Stimulated activated CD8-positive, alpha-beta memory T cell treated with anti-CD3 and anti-CD28 coated beads, Interleukin-12 subunit alpha, Interleukin-12 subunit beta, amount 100 ng/mL, for 24 hours (primary cell): ENCODE data around the gene TNRC18.

Experiments
- DNase-seq: peaks from one replicate; pipeline ENCODE4 v3.0.0-alpha.2; 2020; ENCODE audit errors: extremely low read depth

The TNRC18 gene

DNA sequence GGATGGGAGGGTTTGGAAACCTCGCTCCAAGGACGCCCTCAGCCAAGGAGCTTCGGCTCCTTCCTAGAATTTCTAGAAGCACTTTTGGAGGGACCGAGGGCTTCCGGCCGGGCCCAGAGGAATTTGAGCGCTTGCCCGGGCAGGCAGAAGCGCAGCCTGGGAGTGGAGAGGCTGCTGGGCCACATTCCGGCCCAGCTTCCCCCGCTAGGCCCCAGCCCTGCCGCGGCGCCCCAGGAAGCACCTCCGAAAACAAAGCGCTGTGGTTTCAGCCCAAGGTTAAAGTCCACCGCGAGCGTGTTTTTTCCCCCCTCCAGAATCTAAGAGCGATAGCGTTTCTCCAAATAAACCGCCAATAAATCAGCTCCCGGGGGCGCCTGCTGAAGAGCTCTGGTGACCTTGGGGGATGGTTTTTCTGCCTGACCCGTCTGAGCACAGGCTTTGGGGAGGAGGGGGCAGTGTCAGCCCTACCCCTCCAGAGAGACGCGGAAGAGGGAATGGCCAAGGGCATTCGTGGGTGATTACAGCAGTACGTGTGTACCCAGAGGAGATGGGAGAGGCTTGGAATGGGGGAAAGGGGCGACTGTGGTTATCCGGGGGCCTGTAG lies 5.7 kb upstream of the TNRC18 start:
- no peak for DNase-seq

DNA sequence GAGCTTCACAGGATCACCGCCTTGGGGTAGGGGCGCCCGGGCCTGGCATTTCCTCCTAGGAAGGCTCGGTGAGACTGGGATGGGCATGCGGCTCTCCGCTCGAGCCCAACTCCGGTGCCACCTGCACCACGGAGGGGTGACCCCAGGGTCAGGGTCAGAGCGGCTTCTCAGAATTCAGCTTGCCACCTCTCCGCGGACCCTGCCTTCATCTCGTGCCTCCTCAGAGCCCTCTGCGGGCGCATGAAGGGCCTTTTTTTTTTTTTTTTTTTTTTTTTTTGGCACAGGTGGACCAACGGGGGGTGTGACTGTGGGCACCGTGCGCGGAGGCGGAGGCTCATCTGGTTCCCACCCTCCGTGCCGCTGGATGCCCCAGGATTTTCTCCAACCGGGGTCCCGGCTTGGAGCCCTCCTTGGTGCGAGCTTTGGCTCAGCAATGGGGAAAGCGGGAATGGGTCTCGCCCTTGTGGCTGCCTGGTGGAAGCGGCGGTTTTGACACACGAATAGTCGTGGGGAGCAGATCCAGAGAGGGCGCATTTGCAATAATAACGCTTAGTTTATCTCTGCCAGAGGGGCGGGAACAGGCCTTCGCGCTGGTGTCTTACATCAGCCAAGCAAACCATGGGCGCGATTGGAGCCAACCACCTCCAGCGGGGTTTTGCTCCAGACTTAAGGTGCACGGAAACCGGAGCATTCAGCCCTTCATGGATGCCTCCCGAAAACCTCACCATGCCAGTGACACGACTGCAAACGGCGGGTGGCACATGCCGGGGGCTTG lies 5.0 kb upstream of the TNRC18 start:
- no peak for DNase-seq

DNA sequence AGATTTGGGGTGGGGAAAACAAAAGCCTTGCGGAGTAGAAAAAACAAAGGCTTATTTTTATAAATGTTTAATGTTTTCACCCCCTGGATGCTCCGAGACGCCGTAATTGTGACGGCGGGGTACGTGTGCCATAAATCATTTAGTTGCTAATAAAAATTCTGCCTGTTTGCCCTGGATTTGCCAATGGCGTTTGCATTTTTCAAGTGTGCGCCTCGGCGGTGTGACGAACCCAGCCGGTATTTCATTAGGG lies 2.5 kb upstream of the TNRC18 start:
- no peak for DNase-seq

DNA sequence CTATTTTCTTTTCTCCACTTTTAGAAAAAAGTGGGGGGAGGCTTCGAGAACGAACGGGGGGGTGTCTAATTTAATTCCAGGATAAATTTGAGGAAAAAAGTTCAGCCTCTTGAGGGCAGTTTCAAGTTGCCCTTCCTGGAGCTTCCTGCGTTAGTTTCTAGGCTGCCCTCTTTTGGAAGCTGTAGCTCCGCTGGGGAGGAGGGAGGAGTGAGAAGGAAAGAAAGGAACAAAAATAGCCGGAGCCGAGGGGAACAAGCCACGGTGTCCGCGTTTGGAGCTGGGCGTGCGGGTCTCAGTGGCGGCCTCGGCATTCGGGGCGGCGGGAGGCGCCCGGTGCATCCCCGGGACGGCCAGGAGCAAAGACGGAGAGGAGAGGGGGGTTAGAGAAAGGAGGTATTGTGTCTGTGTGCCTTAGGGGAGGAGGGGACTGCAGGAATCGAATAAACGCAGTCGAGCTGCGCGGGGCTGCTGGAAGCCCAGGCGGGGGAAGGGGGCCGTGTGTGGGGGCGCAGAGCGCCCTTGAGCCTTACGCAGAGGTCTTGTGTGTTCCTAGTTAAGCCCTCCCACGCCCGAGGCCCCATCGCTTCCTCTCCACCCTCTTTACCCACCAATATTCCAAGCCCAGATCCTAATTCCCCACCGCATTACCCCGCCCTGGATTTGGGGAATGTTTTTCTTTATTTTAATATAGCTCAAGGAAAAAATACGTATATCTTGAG lies 2.0 kb upstream of the TNRC18 start:
- no peak for DNase-seq

DNA sequence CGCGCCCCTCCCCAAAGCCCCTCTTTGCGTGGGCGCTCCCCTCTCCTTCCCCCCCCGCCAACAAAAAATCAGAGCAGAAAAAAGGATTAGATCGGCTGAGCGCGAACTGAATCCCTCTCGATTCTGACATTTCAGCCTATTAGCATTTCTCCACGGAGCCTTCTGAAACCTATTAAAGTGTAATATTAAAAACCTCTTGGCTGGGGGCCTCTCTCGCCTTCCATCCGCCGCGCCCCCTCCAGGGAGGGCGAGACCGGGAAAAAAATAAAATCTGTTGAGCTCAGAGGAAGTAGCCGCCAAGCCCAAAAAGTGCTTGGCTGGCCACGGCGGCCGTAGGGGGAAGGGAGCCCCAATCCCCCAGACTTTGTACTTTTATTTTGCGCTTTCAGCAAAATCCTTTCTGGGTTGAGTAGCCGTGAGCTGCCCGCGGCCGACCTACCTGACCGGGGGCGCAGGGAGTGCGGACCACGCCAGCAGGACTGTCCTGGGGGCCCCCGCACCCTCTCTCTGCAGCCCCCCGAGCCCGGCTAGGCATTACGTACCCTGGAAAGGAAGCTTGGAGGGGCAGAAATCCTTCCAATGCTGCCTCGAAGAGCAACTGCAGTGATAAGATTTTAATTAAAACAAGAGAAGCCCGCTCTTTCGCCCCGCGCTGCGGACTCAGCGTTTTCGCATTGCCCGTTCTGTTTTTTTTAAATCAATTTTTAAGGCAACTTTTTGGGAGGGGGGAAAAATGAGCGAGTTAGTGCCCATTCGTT lies 1.3 kb upstream of the TNRC18 start:
- DNase-seq, result no peak

DNA sequence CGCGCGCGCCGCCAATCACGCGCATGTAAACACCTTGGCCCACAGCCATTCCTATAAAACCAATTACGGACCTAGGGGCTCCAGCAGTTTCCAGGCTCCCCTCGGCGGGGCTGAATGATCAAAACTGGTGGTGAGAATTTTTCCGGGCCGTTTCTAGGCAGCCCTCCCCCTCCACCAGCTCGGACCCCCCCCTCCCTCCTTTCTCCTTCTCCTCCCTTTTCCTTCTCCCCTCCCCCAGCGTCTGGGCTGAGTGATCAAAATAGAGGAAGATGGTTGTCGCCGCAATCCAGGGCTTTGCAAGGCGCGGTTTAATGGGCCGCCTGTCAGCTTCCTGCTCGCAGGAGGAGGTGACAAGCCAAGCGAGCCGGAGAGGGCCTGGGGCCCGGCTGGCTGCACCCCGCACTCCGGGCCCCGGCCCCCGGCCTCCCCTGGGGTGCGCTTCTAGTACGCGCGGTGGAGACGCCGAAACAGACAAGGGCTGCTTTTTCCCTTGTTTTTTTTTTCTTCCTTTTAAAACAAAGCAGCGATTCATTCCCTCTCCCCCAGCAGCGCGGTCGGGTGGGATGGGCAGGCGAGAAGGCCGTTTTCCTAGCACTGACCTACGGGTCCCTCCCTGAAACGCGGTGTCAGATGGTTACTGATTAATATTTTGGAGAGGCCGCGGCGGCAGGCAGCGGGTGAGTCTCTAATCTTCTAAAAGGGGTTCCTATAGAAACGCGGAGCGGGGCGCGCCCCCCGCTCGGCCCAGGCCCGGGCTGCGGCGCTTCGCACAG lies 528 bp upstream of the TNRC18 start:
- DNase-seq, result no peak

DNA sequence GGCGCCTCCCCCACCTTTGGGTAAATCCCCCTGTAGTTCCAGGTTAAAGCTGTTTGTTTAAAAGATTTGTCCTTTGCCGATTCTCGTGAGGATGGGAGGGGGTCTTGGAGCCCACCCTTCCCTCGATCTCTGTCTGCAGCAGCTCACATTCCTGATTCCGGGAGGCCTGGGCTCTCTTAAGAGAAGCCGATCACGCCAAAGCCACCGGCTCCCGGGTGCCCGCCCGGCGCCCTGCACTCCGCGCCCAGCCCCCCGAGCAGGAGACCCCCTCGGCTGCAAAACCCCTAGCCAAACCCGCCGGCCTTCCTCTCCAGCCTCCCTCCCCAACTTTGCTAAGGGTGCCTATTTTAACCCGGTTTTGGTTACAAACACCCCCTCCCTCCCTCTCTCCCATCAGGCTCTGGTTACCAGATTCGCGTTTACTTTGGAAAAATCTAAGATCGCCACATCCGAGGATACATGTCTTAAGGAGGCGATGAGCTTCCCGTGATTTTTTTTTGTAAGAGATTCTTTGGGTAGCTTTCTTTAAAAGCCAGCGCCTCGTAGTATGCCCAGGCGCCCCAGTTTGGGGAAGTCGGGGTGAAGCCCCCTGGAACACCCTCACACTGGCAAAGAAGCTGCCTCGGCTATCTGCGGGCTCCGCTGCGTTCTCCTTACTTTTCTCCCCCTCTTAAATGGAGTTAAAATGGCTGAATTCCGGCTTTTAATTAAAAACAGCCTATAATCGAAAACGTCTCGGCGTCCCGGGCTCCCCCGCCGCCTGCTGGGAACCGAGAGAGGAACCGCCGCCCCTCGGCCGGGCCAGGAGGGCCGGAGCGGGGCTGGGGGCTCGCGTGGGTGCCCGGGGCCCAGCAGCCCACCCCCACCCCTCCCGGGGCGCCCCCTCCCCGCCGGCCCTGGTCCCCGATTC lies 983 bp downstream of the TNRC18 start:
- no peak for DNase-seq

DNA sequence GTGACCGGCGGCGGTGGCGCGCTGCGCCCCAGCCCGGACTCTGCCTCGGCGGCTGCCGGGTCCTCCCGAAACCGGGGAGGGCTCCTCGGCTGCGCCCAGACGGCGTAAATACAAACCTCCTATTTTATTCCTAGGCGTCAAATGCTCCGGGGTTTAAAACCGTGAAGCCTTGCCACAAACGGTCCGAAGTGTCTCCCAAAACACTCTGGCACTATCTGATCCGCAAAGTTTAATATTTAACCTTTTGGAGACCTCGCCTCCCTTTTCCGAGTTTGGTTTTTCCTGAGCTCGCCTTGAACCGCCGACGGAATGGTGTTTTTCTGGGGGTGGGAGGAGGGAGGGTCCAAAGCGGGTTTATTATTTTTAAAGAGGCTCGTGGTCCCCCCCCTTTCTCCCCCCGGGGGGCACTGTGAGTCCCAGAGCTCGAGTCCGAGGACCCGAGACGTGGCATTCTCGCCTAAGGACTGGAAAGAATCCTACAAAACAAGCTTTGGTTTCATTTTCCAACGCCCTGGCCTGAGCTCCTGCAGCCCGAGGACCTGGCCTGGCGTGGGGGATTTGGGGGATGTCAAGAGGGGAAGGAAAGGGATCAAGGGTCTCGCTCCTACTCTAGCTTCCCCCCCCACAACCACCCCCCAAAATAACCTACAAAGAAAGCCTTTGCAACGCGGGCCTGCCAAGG lies 1.8 kb downstream of the TNRC18 start:
- DNase-seq, result no peak

DNA sequence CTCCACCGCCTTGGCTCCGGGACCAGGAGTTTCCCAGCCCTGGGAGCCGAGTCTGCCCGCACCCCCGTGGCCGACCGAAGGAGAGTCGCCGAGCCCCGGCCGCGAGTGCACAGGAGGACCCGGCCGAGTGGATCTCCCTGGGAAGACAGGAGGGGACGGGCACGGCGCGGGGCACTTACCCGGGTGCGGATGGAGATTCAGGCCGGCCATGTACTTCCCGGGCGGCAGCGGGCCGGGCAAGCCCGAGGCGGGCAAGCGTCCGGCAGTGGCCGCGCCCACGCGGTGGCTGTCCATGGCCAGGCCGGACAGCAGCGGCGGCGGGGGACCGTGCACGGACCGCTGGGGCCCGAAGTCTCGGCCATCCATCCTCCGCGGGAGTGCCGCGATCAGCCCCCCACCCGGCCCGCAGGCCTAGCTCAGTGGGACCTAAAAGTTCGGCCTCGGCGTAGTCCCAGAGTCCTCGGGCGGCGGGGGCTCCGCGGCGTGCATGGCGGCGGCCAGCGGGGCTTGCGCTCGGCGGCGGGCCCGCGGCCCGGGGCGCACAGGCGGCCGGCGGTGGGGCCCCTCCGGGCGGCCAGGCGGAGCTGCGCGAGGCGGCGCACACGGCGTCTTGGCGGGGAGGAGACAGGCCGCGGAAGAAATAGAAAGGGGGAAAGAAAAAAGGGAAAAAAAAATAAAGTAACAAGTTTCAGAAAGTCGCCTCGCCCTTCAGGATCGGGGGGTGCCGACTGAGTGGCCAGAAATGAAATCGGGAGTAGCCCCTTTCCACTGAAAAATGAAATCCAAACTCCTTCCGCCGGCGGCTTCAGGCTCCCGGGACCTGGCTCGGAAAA lies 2.5 kb downstream of the TNRC18 start:
- no peak for DNase-seq

DNA sequence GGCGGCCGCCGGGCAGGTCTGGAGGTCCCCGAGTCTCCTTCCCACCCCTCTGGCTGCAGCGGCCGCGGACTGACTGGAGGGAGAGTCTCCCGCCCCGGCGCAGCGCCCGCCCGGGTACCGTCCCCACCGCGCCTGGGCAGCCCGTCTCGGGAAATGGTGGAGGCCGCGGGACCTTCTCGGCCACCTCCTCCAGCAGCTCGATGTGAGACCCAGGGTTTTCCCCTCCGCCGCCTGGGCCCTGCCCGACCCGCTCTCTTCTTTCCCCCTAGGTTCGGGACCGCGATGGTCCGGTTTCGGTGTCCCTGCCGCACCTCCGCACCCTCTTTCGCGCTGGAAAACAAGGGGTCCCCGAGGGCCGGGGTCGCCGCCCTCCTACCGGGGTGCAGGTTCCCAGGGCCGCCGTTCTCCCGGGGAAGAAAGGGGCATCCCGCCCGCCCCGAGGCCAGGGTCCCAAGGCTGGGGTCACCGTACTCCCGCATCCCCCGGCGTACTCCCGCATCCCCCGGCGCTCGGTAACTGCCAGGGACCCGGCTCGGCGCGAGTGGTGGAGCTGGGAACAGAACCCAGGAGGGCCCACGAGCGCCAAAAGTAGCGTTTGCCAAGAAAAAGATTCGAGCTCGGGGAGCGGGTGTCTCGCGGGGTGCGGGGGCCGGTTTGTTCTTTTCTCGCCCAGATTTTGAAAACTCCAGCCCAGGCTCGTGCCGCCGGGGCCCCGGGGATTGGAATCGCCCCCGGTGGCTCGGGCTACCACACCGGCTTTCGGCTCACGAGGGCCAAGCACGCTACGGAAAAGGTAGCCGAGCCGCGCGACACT lies 3.4 kb downstream of the TNRC18 start:
- DNase-seq, result no peak

DNA sequence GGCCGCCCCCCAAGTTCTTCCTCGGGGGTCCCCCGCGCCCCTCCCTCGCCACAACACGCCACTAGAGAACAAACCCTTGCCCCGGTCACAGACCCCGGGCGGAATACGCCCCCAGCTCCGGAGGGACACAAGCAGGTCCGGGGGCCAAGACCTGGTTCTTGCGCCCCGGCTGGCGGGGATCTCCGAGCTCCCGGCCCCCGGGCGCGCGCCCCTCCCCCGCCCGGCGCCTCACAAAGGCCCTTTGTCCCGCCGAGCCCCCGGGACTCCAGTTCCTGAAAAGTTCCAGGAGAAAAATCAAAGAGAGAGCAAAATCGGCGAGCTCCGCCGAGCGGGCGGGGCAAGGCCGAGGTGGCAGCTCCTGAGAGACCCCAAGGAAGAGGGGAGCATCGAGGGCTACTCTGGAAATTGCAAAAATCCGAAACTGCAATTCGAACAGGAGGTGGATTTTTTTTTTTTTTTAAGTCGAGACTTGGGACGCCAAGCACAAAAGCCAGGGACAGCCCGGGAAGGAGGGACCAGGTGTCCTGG lies 4.0 kb downstream of the TNRC18 start:
- no peak for DNase-seq

DNA sequence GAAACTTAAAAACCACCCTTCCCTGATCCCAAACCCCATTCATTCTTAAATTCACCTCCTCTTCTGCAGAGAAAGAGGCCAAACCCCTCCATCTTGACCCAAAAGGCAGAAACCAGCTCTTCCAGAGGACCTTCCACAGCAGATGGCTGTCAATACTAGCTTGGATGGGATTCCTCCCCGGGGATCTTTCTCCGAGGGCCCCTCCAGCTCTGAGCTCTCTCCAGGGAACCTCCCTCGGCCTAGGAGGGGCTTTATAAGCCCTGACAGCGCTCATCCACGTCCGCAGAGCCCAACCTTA lies 5.4 kb downstream of the TNRC18 start:
- no peak for DNase-seq

DNA sequence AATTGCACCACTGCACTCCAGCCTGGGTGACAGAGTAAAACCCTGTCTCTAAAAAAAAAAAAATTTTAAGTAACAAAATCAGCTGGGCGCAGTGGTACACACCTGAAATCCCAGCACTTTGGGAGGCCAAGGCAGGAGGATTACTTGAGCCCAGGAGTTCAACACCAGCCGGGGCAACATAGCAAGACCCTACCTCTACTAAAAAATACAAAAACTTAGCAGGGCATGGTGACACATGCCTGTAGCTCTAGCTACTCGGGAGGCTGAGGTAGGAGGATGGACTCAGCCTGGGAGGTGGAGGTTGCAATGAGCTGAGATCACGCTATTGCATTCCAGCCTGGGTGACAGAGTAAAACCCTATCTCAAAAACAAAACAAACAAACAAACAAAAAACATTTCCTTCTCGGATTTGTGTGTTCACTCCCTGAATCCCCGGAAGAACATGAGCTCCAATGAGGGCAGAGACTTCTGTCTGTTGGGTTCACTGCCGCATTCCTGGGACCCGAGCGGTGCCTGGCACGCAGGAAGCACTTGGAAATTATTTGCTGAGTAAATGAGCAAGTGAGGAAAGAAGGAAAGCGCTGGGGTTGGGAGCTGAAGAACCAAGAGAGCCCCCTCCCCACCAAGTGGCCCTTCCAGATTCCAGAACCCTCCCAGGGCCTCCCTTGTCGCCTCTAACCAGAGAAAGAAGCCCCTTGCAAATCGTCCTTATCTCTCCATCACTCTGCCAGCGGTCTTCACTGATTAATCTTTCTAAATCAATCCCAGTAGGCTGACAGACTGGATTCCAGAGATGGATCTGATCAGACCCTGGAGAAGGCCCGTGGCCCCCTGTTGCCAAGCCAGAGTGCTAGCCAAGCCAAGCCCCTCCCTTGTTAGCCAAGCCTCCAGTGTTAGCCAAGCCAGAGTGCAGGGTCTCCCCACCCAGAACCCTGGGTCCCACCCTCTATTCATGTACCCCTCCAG lies 6.2 kb downstream of the TNRC18 start:
- no peak for DNase-seq

DNA sequence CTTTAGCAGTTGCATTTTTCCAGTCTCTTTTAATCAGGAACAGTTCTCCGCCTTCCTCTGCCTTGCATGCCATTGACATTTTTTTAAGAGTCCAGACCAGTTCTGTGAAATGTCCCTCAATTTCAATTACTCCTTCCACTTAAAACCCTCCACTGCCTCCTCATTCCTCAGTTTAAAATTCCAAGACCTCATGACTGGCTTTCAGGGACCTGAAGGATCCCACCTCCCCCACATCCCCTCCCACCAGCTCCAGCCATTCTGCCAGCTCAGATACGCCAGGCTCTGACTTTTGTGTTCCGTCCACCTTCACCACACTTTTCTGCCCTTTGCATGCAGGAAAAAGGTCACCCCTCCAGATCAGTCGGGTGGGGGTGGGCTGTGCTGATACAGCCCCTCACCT lies 8.7 kb downstream of the TNRC18 start:
- no peak for DNase-seq

DNA sequence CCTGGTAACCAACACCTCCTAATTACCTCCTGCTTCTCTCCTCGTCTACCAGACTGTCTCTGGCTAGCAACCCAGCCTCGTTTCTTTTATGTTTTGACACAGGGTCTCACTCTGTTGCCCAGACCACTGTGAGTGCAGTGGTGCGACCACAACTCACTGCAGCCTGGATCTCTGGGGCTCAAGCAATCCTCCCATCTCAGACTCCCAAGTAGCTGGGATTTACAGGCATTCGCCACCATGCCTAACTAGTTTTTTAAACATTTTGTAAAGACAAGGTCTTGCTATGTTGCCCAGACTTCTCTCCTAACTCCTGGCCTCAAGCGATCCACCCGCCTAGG lies 10.2 kb downstream of the TNRC18 start:
- DNase-seq, result no peak

DNA sequence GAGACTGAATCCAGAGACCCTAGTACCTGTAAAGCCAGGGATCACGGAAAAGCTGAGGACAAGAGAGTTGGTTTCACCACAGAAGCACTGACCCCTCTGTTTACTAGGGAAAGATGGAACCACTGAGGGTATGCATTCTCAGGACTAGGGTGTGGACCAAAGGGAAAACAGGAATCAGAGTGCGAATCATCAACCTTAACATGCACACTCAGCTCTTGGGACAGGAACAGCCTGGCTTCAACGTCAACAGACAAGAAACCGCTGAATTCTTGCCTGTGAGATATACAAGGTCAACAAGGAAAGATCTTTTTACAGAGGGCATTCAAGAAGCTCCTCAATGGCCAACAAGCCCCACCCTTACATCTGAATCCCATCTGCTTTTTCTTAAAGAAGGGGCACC lies 14.9 kb downstream of the TNRC18 start:
- DNase-seq, result no peak
